Adrenal gland (tissue), 12 donors: ENCODE data around the gene VSTM2B. TPM values are rescaled to one million over a fixed set of nuclear protein-coding genes. Genes with fewer than 3 reads are reported as not detected.

Source experiments
- DNase-seq, 7 donors: peaks; one replicate each; pipeline ENCODE4 v3.0.0-alpha.2; 2019 to 2020
- H3K27ac ChIP-seq, 5 donors: fragments of 200-600 bp; sonication (generic) in 4 of 5; 1 replicate in 3 of 5; 2 replicates in 2 of 5; pipeline versions ENCODE4 v1.5.1 to v1.8.0; 2016 to 2020; ENCODE audit warnings: mild to moderate bottlenecking in 1 of 5
- H3K27me3 ChIP-seq: fragments of 200-600 bp; 2 replicates; pipeline ENCODE4 v1.8.0; 2021
- H3K36me3 ChIP-seq, 2 donors: fragments of 200-600 bp; replicated peaks in 1 of 2; 1 replicate in 1 of 2; 2 replicates in 1 of 2; pipeline versions ENCODE4 v1.5.1 to v1.8.0; 2018 to 2022
- H3K4me1 ChIP-seq, 2 donors: fragments of 200-600 bp; replicated peaks in 1 of 2; 1 replicate in 1 of 2; 2 replicates in 1 of 2; pipeline versions ENCODE4 v1.5.1 to v1.8.0; 2018 to 2021
- H3K4me3 ChIP-seq, 4 donors: fragments of 200-600 bp; sonication (generic) in 3 of 4; one replicate each; pipeline ENCODE4 v1.5.1; 2016 to 2018
- H3K9me3 ChIP-seq, 3 donors: fragments of 200-600 bp; sonication (generic) in 1 of 3; replicated peaks in 1 of 3; 1 replicate in 2 of 3; 2 replicates in 1 of 3; pipeline versions ENCODE4 v1.5.1 to v1.8.0; 2016 to 2021
- POLR2A ChIP-seq, 2 donors: fragments of 450-650 bp; IDR thresholded peaks; one replicate each; pipeline ENCODE4 v1.6.1; 2017; ENCODE audit warnings: antibody characterized with exemption in 2 of 2, mild to moderate bottlenecking in 2 of 2, moderate library complexity in 1 of 2
- WGBS, 4 donors: extraction: QIAGEN DNeasy Blood & Tissue Kit in 2 of 4; methylation state at CpG; one replicate each; pipeline versions ENCODE4 v1.1.5 to v1.1.7; 2013 to 2017; 5-methylcytosine and 5-hydroxymethylcytosine counted together
- intact Hi-C, 2 donors: fragments of 100-400 bp; cut with DNase I; formaldehyde crosslinking; loops; one replicate each; pipeline versions ENCODE4 v1.14.1 to v1.15.0; 2022 to 2023
- polyA plus RNA-seq, 3 donors: library from polyadenylated mRNA; stranded (reverse); fragments of 200-250 nt in 2 of 3; fragments of 350-450 nt in 1 of 3; fragmentation: Illumina TruSeq in 1 of 3; extraction: RNeasy Lipid Tissue Mini Kit (QIAGEN cat#74804) in 1 of 3; gene quantifications; one replicate each; pipeline ENCODE4 v1.2.3, GENCODE V29; 2013 to 2014
- total RNA-seq, 9 donors: library from RNA; depleted of rRNA in 4 of 9; stranded (reverse); fragments of >200 nt in 4 of 9; fragments of 120-200 nt in 1 of 9; fragmentation: NEBNext Ultra II Directional in 1 of 9; extraction: Animal tissue kit (Norgen Biotek cat#: 25700) in 1 of 9; gene quantifications; one replicate each; pipeline versions ENCODE4 v1.1.0 to v1.2.4, GENCODE V29; 2013 to 2023
- TF ChIP-seq, protein P1 (sequence below), 6 experiments: fragments of 450-650 bp in 4 of 6; fragments of 200-600 bp in 2 of 6; sonication (generic) in 1 of 6; IDR thresholded peaks; 1 replicate in 5 of 6; 2 replicates in 1 of 6; pipeline versions ENCODE4 v1.5.1 to v1.8.0; 2016 to 2021; ENCODE audit warnings: antibody characterized with exemption in 6 of 6, mild to moderate bottlenecking in 2 of 6, moderate library complexity in 1 of 6
- donor health status: healthy with polysubstance abuse.
- donor health status: Bipolar disorder and iron deficiency.
- donor health status: DM: yes; HTN: yes; CAD: no.
- donor health status: DM: no; HTN: no; CAD: no.
- donor health status: DM: no; HTN: no; CAD: no.
- donor health status: DM: yes; HTN: yes; CAD: no.

The VSTM2B gene
- total and polyA plus RNA-seq, 12 donors, result 0.09 to 1.3 (median 0.64) TPM; not detected in 8

GRCh38 chr19:29488316-29488715 is 37.5 kb upstream of the VSTM2B start:
- Histone ChIP-seq H3K27ac (no peak overlapping the region), H3K4me3 (no peak overlapping the region), H3K36me3 (no peaks in the 10 kb centered on the region), H3K27me3 (peaks cover 1% of the 10 kb centered on the region), H3K4me1 (no peaks in the 10 kb centered on the region), H3K9me3 (no peaks in the 10 kb centered on the region)
- intact Hi-C loops, result no loop called here
- peak in 1 of 7 donors; percentile 4 for DNase-seq
- 70 to 80% (median 75%) methylated on average over 5 of the region's 5 CpGs for WGBS, 4 donors
- TF ChIP-seq, protein P1, sequence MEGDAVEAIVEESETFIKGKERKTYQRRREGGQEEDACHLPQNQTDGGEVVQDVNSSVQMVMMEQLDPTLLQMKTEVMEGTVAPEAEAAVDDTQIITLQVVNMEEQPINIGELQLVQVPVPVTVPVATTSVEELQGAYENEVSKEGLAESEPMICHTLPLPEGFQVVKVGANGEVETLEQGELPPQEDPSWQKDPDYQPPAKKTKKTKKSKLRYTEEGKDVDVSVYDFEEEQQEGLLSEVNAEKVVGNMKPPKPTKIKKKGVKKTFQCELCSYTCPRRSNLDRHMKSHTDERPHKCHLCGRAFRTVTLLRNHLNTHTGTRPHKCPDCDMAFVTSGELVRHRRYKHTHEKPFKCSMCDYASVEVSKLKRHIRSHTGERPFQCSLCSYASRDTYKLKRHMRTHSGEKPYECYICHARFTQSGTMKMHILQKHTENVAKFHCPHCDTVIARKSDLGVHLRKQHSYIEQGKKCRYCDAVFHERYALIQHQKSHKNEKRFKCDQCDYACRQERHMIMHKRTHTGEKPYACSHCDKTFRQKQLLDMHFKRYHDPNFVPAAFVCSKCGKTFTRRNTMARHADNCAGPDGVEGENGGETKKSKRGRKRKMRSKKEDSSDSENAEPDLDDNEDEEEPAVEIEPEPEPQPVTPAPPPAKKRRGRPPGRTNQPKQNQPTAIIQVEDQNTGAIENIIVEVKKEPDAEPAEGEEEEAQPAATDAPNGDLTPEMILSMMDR (IDR thresholded peaks at IDR 0.05), result no peak
- no peak for TF ChIP-seq POLR2A (IDR thresholded peaks at IDR 0.05)

- intact Hi-C loops, result no loop called here
- TF ChIP-seq POLR2A (IDR thresholded peaks at IDR 0.05), result no peak
- TF ChIP-seq, protein P1 (IDR thresholded peaks at IDR 0.05), result no peak
- Histone ChIP-seq H3K27me3 (peaks cover 5% of the 10 kb centered on the region), H3K27ac (no peak overlapping the region), H3K4me1 (no peaks in the 10 kb centered on the region), H3K36me3 (no peaks in the 10 kb centered on the region), H3K9me3 (no peaks in the 10 kb centered on the region), H3K4me3 (no peak overlapping the region)
- DNase-seq, result peak in 1 of 7 donors; percentile 11
- 65 to 71% (median 68%) methylated on average over 16 of the region's 16 CpGs for WGBS, 4 donors
Observed at GRCh38 chr19:29489172-29489951, 36.4 kb upstream of the VSTM2B start.

DNA sequence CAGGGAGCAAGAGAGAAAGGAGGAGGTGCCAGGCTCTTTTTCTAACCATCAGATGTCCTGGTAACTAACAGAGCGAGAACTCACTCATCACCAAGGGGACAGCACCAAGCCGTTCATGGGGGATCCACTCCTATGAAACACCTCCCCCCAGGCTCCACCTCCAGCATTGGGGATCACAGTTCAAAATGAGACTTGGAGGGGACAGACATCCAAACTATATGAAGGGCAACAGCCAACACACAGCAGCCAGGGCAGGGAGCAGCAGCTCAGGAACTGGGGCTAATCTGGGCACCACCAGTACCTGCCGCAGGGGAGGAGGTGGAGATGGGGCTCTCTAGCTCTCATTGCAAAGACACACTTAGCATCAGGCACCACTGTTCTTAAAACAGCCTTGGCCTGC is 34.3 kb upstream of the VSTM2B start:
- Histone ChIP-seq H3K36me3 (no peaks in the 10 kb centered on the region), H3K4me1 (no peaks in the 10 kb centered on the region), H3K9me3 (no peaks in the 10 kb centered on the region), H3K27ac (no peak overlapping the region), H3K4me3 (no peak overlapping the region), H3K27me3 (peaks cover 5% of the 10 kb centered on the region)
- intact Hi-C loops, result no loop called here
- peak in 1 of 7 donors; percentile 13 for DNase-seq
- WGBS, 4 donors, result 62 to 71% (median 65%) methylated on average over 3 of the region's 3 CpGs
- TF ChIP-seq POLR2A (IDR thresholded peaks at IDR 0.05), result no peak
- TF ChIP-seq, protein P1 (IDR thresholded peaks at IDR 0.05), result no peak

GRCh38 chr19:29491995-29492577 is 33.7 kb upstream of the VSTM2B start:
- intact Hi-C loops, result no loop called here
- Histone ChIP-seq H3K36me3 (no peaks in the 10 kb centered on the region), H3K27me3 (peaks cover 5% of the 10 kb centered on the region), H3K4me3 (no peak overlapping the region), H3K4me1 (no peaks in the 10 kb centered on the region), H3K9me3 (no peaks in the 10 kb centered on the region), H3K27ac (no peak overlapping the region)
- TF ChIP-seq, protein P1 (IDR thresholded peaks at IDR 0.05), result no peak
- no peak for TF ChIP-seq POLR2A (IDR thresholded peaks at IDR 0.05)
- 23 to 31% (median 25%) methylated on average over 7 of the region's 7 CpGs for WGBS, 4 donors
- DNase-seq, result peak in 1 of 7 donors; percentile 6
